ENCODE measurements around the gene VRK1.

VRK1 gene

GRCh38 chr14:96823652-96824051 lies 26.5 kb downstream of the VRK1 start:
- TF ChIP-seq CTCF (IDR thresholded peaks at IDR 0.05; ENCODE audit: insufficient read depth, missing control alignments) = no peak
- no peak for FAIRE-seq
- no peak for DNase-seq (ENCODE audit: insufficient read length, low spot score)

GRCh38 chr14:96824283-96824682 lies 27.1 kb downstream of the VRK1 start:
- no peak for DNase-seq (ENCODE audit: insufficient read length, low spot score)
- FAIRE-seq = no peak
- TF ChIP-seq CTCF (IDR thresholded peaks at IDR 0.05; ENCODE audit: insufficient read depth, missing control alignments) = no peak

GRCh38 chr14:96826818-96827217 lies 29.6 kb downstream of the VRK1 start:
- DNase-seq (ENCODE audit: insufficient read length, low spot score) = no peak
- no peak for TF ChIP-seq CTCF (IDR thresholded peaks at IDR 0.05; ENCODE audit: insufficient read depth, missing control alignments)
- FAIRE-seq = no peak

- no peak for TF ChIP-seq CTCF (IDR thresholded peaks at IDR 0.05; ENCODE audit: insufficient read depth, missing control alignments)
- FAIRE-seq = no peak
- DNase-seq (ENCODE audit: insufficient read length, low spot score) = no peak
These were observed 30.1 kb downstream of the VRK1 start for GRCh38 chr14:96827290-96827689.

GRCh38 chr14:96829791-96830190 lies 32.6 kb downstream of the VRK1 start:
- no peak for TF ChIP-seq CTCF (IDR thresholded peaks at IDR 0.05; ENCODE audit: insufficient read depth, missing control alignments)
- DNase-seq (ENCODE audit: insufficient read length, low spot score) = no peak
- FAIRE-seq = no peak

GRCh38 chr14:96830946-96831345 lies 33.8 kb downstream of the VRK1 start:
- TF ChIP-seq CTCF (IDR thresholded peaks at IDR 0.05; ENCODE audit: insufficient read depth, missing control alignments) = no peak
- DNase-seq (ENCODE audit: insufficient read length, low spot score) (no peak), FAIRE-seq (no peak)

GRCh38 chr14:96832351-96832750 lies 35.2 kb downstream of the VRK1 start:
- no peak for TF ChIP-seq CTCF (IDR thresholded peaks at IDR 0.05; ENCODE audit: insufficient read depth, missing control alignments)
- no peak for FAIRE-seq
- no peak for DNase-seq (ENCODE audit: insufficient read length, low spot score)

Data from D721Med (cell line).